Skeletal muscle cell (primary cell): ENCODE measurements around the gene SIN3B.

Source experiments
- DNase-seq: peaks from one replicate; pipeline ENCODE4 v3.0.0-alpha.2; 2010; ENCODE audit warnings: low read depth
- H3K4me3 ChIP-seq: 2 replicates; pipeline ENCODE4 v1.5.1; 2011; ENCODE audit warnings: low read depth, mild to moderate bottlenecking, control low read depth, low read length, moderate library complexity

The SIN3B gene

GRCh38 chr19:16824658-16825311 is 4.4 kb upstream of the SIN3B start:
- DNase-seq, result no peak
- H3K4me3 ChIP-seq, result peak overlapping the region; percentile 43

- peak overlapping the region; percentile 43 for H3K4me3 ChIP-seq
These were observed 3.7 kb upstream of the SIN3B start for GRCh38 chr19:16825312-16826052.

GRCh38 chr19:16829822-16830289 is 658 bp downstream of the SIN3B start:
- peak overlapping the region; percentile 95 for H3K4me3 ChIP-seq
- no peak for DNase-seq

More at GRCh38 chr19:16825312-16826052, 3.7 kb upstream of the SIN3B start:
- DNase-seq, result peak; percentile 52

GRCh38 chr19:16830679-16831078 is 1.5 kb downstream of the SIN3B start:
- H3K4me3 ChIP-seq, result peak overlapping the region; percentile 95
- DNase-seq, result no peak

- no peak overlapping the region for H3K4me3 ChIP-seq
These were observed 2.3 kb downstream of the SIN3B start for GRCh38 chr19:16831531-16831930.

GRCh38 chr19:16834747-16835146 is 5.5 kb downstream of the SIN3B start:
- DNase-seq, result no peak

More at GRCh38 chr19:16831531-16831930, 2.3 kb downstream of the SIN3B start:
- DNase-seq, result no peak

GRCh38 chr19:16836115-16837034 is 7.2 kb downstream of the SIN3B start:
- no peak for DNase-seq

More at GRCh38 chr19:16834747-16835146, 5.5 kb downstream of the SIN3B start:
- no peak overlapping the region for H3K4me3 ChIP-seq

GRCh38 chr19:16837035-16837362 is 7.8 kb downstream of the SIN3B start:
- H3K4me3 ChIP-seq, result no peak overlapping the region
- no peak for DNase-seq

More at GRCh38 chr19:16836115-16837034, 7.2 kb downstream of the SIN3B start:
- no peak overlapping the region for H3K4me3 ChIP-seq

- no peak for DNase-seq
- no peak overlapping the region for H3K4me3 ChIP-seq
These were observed 12.3 kb downstream of the SIN3B start for GRCh38 chr19:16841391-16841926.

- H3K4me3 ChIP-seq, result no peak overlapping the region
- no peak for DNase-seq
These were observed 17.7 kb downstream of the SIN3B start for GRCh38 chr19:16846901-16847300.

- DNase-seq, result no peak
- no peak overlapping the region for H3K4me3 ChIP-seq
These were observed 18.2 kb downstream of the SIN3B start for GRCh38 chr19:16847430-16847829.

- no peak overlapping the region for H3K4me3 ChIP-seq
- no peak for DNase-seq
These were observed 20.0 kb downstream of the SIN3B start for GRCh38 chr19:16849168-16849567.

GRCh38 chr19:16850133-16850532 is 20.9 kb downstream of the SIN3B start:
- H3K4me3 ChIP-seq, result no peak overlapping the region

GRCh38 chr19:16851031-16851712 is 22.0 kb downstream of the SIN3B start:
- DNase-seq, result no peak

More at GRCh38 chr19:16850133-16850532, 20.9 kb downstream of the SIN3B start:
- no peak for DNase-seq

GRCh38 chr19:16853066-16853465 is 23.9 kb downstream of the SIN3B start:
- no peak overlapping the region for H3K4me3 ChIP-seq
- DNase-seq, result no peak

More at GRCh38 chr19:16851031-16851712, 22.0 kb downstream of the SIN3B start:
- H3K4me3 ChIP-seq, result no peak overlapping the region

GRCh38 chr19:16856091-16856490 is 26.9 kb downstream of the SIN3B start:
- H3K4me3 ChIP-seq, result no peak overlapping the region
- DNase-seq, result no peak

- no peak overlapping the region for H3K4me3 ChIP-seq
- DNase-seq, result no peak
These were observed 30.4 kb downstream of the SIN3B start for GRCh38 chr19:16859626-16860025.

GRCh38 chr19:16860118-16860517 is 30.9 kb downstream of the SIN3B start:
- no peak overlapping the region for H3K4me3 ChIP-seq
- no peak for DNase-seq

- no peak overlapping the region for H3K4me3 ChIP-seq
These were observed 31.8 kb downstream of the SIN3B start for GRCh38 chr19:16861011-16861410.

More at GRCh38 chr19:16861011-16861410, 31.8 kb downstream of the SIN3B start:
- no peak for DNase-seq
